Measurements from ENCODE around the gene SLC25A13. TPM values are rescaled to one million over a fixed set of nuclear protein-coding genes. Genes with fewer than 3 reads are reported as not detected.

SLC25A13 gene
- total and polyA plus RNA-seq, 9 of the 15 experiments (the other 6 are each of a cell fraction or from before 2014, with no cell fraction given), result 21.4 to 80.2 (median 58.7) TPM

GRCh38 chr7:96269246-96269994, 52.5 kb downstream of the SLC25A13 start:
- H3K27ac ChIP-seq (ENCODE audit: extremely low read depth, low read depth, low read length), result no peak overlapping the region
- H2AFZ ChIP-seq (ENCODE audit: low read depth, low read length), result no peak overlapping the region
- no peak overlapping the region for H3K4me3 ChIP-seq
- ChIA-PET POLR2A (no interaction called here), CTCF (ENCODE audit: low intra/inter-chr PET ratio) (no interaction called here)
- ATAC-seq (no peak), FAIRE-seq (no peak), DNase-seq (ENCODE audit: extremely low read depth in 1 of 4, low spot score in 3 of 4) (no peak)
- no peak for TF ChIP-seq MLX (CRISPR knock-in tag; conservative IDR thresholded peaks at IDR 0.05)
- peak; percentile 56 for TF ChIP-seq ZNF146 (CRISPR knock-in tag; IDR thresholded peaks at IDR 0.05; ENCODE audit: unreplicated experiment)
- H3K9ac ChIP-seq (ENCODE audit: insufficient read depth in 1 of 2, low read depth in 2 of 2, low read length in 2 of 2), result no peak overlapping the region
- BruUV-seq (replicated peaks), result no TSS peak
- H3K36me3 ChIP-seq (ENCODE audit: control insufficient read depth, insufficient read depth, low read length), result peaks cover 14% of the 10 kb centered on the region; the same call in 1 of the 3 replicates
- no peaks in the 10 kb centered on the region for H3K9me3 ChIP-seq (replicated peaks; ENCODE audit: control insufficient read depth, insufficient read depth, low read depth, low read length)
- H3K4me1 ChIP-seq (replicated peaks in 1 of 2; ENCODE audit: control insufficient read depth in 2 of 2, insufficient read depth in 2 of 2, low read length in 2 of 2), result no peaks in the 10 kb centered on the region
- no peaks in the 10 kb centered on the region for H4K20me1 ChIP-seq (replicated peaks; ENCODE audit: control insufficient read depth, insufficient read depth, low read length)
- H3K79me2 ChIP-seq (ENCODE audit: control insufficient read depth, insufficient read depth, low read length), result peaks cover 3% of the 10 kb centered on the region; the same call in 1 of the 3 replicates
- intact Hi-C loops (cut with micrococcal nuclease) (no loop called here), in situ Hi-C loops (cut with MboI) (no loop called here)
- no peaks in the 10 kb centered on the region for H3K9me1 ChIP-seq (ENCODE audit: control insufficient read depth, insufficient read depth, low read length)
- no peak overlapping the region for H3K4me2 ChIP-seq (ENCODE audit: insufficient read depth, low read length)
- WGBS (ENCODE audit: insufficient coverage, low coverage, missing lambda C conversion rate), result 90% methylated on average over 5 of the region's 5 CpGs
- no peaks in the 10 kb centered on the region for H3K27me3 ChIP-seq (ENCODE audit: control insufficient read depth in 2 of 2, insufficient read depth in 2 of 2, low read length in 2 of 2)

GRCh38 chr7:96266580-96266979, 55.3 kb downstream of the SLC25A13 start:
- WGBS (ENCODE audit: insufficient coverage, low coverage, missing lambda C conversion rate), result 94% methylated on average over 1 of the region's 1 CpG
- Histone ChIP-seq H3K9me1 (ENCODE audit: control insufficient read depth, insufficient read depth, low read length) (no peaks in the 10 kb centered on the region), H4K20me1 (replicated peaks; ENCODE audit: control insufficient read depth, insufficient read depth, low read length) (no peaks in the 10 kb centered on the region), H3K4me3 (no peak overlapping the region), H3K4me1 (replicated peaks in 1 of 2; ENCODE audit: control insufficient read depth in 2 of 2, insufficient read depth in 2 of 2, low read length in 2 of 2) (no peaks in the 10 kb centered on the region), H3K79me2 (ENCODE audit: control insufficient read depth, insufficient read depth, low read length) (peaks cover 13% of the 10 kb centered on the region; the same call in 2 of the 3 replicates), H2AFZ (ENCODE audit: low read depth, low read length) (no peak overlapping the region), H3K36me3 (ENCODE audit: control insufficient read depth, insufficient read depth, low read length) (peaks cover 10% of the 10 kb centered on the region; the same call in 1 of the 3 replicates), H3K4me2 (ENCODE audit: insufficient read depth, low read length) (no peak overlapping the region), H3K9ac (ENCODE audit: insufficient read depth in 1 of 2, low read depth in 2 of 2, low read length in 2 of 2) (no peak overlapping the region), H3K27ac (ENCODE audit: extremely low read depth, low read depth, low read length) (no peak overlapping the region), H3K27me3 (ENCODE audit: control insufficient read depth in 2 of 2, insufficient read depth in 2 of 2, low read length in 2 of 2) (no peaks in the 10 kb centered on the region), H3K9me3 (replicated peaks; ENCODE audit: control insufficient read depth, insufficient read depth, low read depth, low read length) (no peaks in the 10 kb centered on the region)
- FAIRE-seq (no peak), DNase-seq (ENCODE audit: extremely low read depth in 1 of 4, low spot score in 3 of 4) (no peak), ATAC-seq (no peak)
- ChIA-PET CTCF (ENCODE audit: low intra/inter-chr PET ratio) (no interaction called here), POLR2A (interaction anchor here (0.9 kb wide), 1 partner anchor 10 kb away, joined by 3 read pairs; no protein-coding TSS in a partner anchor)
- no TSS peak for BruUV-seq (replicated peaks)
- intact Hi-C loops (cut with micrococcal nuclease), result no loop called here
- in situ Hi-C loops (cut with MboI), result no loop called here
- no peak for TF ChIP-seq WHSC1 (IDR thresholded peaks at IDR 0.05; ENCODE audit: low read length)
- TF ChIP-seq ZBTB5 (IDR thresholded peaks at IDR 0.05), result no peak
- TF ChIP-seq BACH1 (tag; IDR thresholded peaks at IDR 0.05), result no peak
- TF ChIP-seq TAF7 (tag; IDR thresholded peaks at IDR 0.05), result no peak
- no peak for TF ChIP-seq POLR2A (conservative IDR thresholded peaks at IDR 0.05)
- TF ChIP-seq LEF1 (IDR thresholded peaks at IDR 0.05), result no peak
- no peak for TF ChIP-seq POLR2AphosphoS2 (IDR thresholded peaks at IDR 0.05; ENCODE audit: low read length)
- no peak for TF ChIP-seq CSDE1 (IDR thresholded peaks at IDR 0.05)
- no peak for TF ChIP-seq ESRRB (CRISPR knock-in tag; IDR thresholded peaks at IDR 0.05; ENCODE audit: borderline replicate concordance)
- TF ChIP-seq TAL1 (IDR thresholded peaks at IDR 0.05), result no peak

Data from K562 (cell line).